Measurements from ENCODE around the gene PEX10. TPM values are rescaled to one million over a fixed set of nuclear protein-coding genes. Genes with fewer than 3 reads are reported as not detected.
A peak's percentile ranks its signal among the peaks of the same experiment; 100 is the strongest.
"Not testable (repeated sequence)": the region's sequence is repeated elsewhere in the genome, so short reads cannot be mapped to it uniquely, and the experiment has no call there.

Gene PEX10
- total RNA-seq, 4 donors from 2014 or later, result 20.8 to 33.3 (median 23.9) TPM

GRCh38 chr1:2443277-2444137 lies 31.1 kb upstream of the PEX10 start:
- DNase-seq (ENCODE audit: low spot score), result no peak
- TF ChIP-seq CTCF (IDR thresholded peaks at IDR 0.05), result no peak
- no peak for ATAC-seq (ENCODE audit: low FRiP score)

GRCh38 chr1:2442661-2443060 lies 30.3 kb upstream of the PEX10 start:
- DNase-seq (ENCODE audit: low spot score) (no peak), ATAC-seq (ENCODE audit: low FRiP score) (no peak)
- no peak for TF ChIP-seq CTCF (IDR thresholded peaks at IDR 0.05)

GRCh38 chr1:2441746-2442145 lies 29.4 kb upstream of the PEX10 start:
- ATAC-seq (ENCODE audit: low FRiP score) (peak; percentile 25), DNase-seq (ENCODE audit: low spot score) (no peak)
- TF ChIP-seq CTCF (IDR thresholded peaks at IDR 0.05), result no peak

- not testable (repeated sequence) for ATAC-seq (ENCODE audit: low FRiP score)
Measured at GRCh38 chr1:2440346-2440745, 28.0 kb upstream of the PEX10 start.

GRCh38 chr1:2439369-2439768 lies 27.0 kb upstream of the PEX10 start:
- ATAC-seq (ENCODE audit: low FRiP score), result no peak
- no peak for TF ChIP-seq CTCF (IDR thresholded peaks at IDR 0.05)
- DNase-seq (ENCODE audit: low spot score), result no peak

More at GRCh38 chr1:2440346-2440745, 28.0 kb upstream of the PEX10 start:
- DNase-seq (ENCODE audit: low spot score), result not testable (repeated sequence)

GRCh38 chr1:2438641-2439040 lies 26.3 kb upstream of the PEX10 start:
- DNase-seq (ENCODE audit: low spot score) (no peak), ATAC-seq (ENCODE audit: low FRiP score) (no peak)
- TF ChIP-seq CTCF (IDR thresholded peaks at IDR 0.05), result no peak

- no peak for DNase-seq (ENCODE audit: low spot score)
- no peak for ATAC-seq (ENCODE audit: low FRiP score)
- TF ChIP-seq CTCF (IDR thresholded peaks at IDR 0.05), result no peak
Measured at GRCh38 chr1:2438038-2438437, 25.7 kb upstream of the PEX10 start.

All from omental fat pad (tissue), 4 donors.